GM18867 (cell line): ENCODE results near the gene MLST8.
A peak's percentile ranks its signal among the peaks of the same experiment; 100 is the strongest.

Source experiments
- ATAC-seq: cut with Tn5 transposase; IDR thresholded peaks from one replicate; pipeline ENCODE4 v1.9.1; 2021; ENCODE audit warnings: mild to moderate bottlenecking, moderate library complexity; ENCODE audit not compliant: unreplicated experiment

MLST8 gene

DNA sequence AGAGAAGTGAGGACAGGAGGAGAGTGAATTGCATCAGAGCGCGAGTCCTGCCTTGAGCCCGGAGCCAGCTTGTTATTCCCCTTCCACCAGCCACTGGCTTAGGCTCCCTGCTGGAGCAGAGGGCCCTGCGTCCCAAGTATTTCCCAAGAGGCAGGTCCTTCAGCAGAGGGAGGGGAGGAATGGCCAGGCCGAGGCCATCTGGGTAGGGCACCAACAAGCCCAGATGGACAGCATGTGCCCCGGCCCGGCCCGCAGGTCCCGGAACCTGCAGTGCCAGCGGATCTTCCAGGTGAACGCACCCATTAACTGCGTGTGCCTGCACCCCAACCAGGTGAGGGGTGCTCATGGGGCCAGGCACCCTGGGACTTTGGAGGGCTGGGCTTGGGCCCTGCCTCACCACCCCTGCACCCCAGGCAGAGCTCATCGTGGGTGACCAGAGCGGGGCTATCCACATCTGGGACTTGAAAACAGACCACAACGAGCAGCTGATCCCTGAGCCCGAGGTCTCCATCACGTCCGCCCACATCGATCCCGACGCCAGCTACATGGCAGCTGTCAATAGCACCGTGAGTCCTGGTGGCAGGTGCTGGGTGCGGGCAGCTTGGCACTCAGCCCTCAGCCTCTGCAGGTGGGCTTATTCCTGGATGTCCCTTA, 1.7 kb downstream of the MLST8 start:
- no peak for ATAC-seq

DNA sequence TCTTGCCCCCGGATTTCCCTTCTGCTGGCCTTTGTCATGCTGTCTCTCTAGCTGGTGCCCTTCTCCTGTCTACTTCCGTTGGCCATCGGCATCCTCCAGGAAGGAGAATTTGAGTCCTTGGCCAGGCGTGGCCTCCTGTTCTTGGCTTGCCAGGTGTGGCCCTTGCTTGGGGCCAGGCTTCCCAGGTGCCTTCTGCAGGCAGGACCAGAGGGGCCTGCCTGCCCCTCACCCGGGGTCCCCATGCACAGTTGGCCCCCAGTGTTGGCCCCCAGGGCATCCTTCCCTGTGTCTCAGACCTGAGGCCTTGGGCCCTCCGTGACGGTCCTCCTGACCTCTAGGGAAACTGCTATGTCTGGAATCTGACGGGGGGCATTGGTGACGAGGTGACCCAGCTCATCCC, 2.6 kb downstream of the MLST8 start:
- ATAC-seq, result no peak

DNA sequence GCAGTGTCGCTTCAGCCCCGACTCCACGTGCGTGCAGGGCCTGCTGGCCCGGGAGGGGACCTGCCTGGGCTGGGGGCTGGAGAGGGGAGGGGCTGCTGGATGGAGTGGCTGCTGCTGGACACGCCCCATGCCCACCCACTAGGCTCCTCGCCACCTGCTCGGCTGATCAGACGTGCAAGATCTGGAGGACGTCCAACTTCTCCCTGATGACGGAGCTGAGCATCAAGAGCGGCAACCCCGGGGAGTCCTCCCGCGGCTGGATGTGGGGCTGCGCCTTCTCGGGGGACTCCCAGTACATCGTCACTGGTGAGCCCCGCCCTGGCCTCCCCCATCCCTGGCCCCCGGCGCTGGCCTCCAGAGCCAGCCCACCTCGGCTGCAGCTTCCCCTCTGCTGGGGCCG, 3.1 kb downstream of the MLST8 start:
- ATAC-seq, result no peak

DNA sequence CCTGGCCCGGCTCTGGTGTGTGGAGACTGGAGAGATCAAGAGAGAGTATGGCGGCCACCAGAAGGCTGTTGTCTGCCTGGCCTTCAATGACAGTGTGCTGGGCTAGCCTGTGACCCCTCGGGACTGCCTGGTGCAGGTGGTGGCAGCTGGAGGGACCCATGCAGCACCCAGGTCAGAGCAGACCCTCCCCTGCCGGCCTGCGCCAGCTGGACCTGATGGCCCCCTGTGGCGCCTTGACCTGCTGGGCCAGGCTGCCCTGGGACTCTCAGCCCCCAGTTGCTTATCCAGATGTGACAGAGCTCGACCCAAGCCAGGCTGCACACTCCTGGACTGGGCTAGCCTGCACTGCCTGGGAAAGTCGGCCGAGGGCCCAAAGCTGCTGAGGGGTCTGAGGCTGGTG, 3.5 kb downstream of the MLST8 start:
- no peak for ATAC-seq

DNA sequence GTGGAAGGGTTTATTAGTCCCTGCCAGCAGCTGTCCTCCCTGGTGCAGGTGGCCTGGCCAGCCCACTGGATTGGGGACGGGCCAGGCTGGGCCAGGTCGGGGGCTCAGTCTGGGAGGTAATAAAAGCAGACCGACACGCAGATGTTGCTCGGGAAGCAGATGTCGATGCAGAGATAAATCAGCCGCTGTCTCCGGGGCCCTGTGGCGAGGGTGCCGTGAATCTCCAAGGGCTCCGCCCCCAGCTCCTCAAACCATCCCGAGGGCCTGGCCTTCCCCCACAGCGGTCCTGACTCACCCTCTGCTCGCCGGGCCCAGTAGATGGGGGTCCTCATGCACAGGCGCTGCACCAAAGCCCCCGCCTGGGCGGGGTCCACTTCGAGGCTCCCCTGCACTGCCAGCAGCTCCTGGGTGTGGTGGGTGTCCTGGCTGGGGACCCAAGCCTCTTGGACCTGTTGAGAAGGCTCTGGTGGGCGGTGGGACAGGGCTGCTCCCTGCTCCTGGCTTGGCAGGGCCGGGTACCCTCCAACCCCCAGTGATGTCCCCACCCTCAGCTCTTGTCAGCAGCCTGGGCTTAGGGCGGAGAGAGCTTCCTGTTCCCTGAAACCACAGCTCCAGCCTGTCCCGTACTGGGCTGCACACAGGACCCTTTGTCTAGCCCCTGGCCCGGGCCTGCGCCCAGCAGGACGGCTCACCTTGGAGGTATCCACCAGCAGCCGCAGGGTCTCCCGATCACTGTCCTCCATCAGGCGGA, 4.2 kb downstream of the MLST8 start:
- no peak for ATAC-seq

DNA sequence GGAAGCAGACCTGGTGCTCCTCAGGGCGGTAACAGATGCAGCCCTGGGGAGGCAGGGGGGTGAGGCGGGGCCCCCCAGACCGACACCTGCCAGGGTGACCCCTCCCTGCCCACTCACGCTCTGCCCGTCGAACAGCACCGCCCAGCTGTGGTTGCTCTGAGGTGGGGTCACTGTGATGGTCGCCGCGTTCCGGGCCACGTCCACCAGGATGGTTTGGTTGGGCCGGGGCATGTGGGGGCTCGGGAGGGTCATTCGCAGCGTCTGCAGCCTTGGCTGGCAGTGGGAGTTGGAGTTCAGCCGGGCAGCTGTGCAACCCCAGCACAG, 4.7 kb downstream of the MLST8 start:
- no peak for ATAC-seq

DNA sequence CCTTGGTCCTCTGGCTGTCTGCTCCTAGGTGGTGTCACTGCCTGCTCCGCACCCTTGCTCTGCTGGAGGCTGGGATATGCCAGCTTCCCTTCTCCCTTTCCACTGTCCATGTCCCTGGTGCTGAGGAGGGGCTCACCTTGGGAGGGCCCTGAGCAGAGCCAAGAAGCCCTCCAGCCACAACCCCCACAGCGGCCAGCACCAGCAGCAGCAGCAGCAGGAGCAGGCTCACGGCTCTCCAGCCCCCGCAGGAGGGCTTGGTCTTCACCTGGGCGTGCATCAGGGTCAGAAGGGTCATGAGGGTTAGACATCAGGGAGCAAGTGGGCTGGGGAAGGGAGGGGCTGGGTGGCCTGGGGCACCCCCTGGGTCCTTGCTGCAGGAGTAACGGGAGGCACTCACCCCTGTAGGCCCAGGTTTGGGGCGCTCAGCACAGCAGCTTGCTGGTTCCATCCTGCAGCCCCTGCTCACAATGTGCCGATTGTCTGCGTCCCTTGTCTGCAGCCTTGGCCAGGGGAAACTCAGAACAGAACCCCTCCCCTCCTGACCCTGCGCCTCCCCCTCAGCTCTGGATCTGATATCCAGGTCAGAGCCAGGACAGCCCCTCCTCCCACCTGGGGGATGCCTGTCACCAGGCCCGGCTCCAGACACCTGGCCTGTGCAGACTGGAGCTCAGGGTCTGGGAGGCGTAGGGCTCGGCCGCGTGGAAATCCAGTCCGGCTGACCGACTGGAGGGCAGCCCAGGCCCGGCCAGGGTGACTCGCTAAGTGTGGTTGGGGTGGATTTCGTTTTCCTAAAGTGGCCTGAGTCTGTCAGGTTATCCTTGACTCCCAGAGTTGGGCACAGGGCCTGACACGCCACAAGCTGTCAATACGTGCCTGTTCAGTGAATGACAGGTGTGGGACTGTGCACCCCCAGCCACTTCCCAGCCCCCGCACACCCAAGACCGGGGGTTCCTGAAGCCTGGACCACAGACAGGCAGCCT, 5.4 kb downstream of the MLST8 start, which contains the start of gene BRICD5:
BRICD5 (minus strand) TSS at position 478 of the 980 bp plus-strand sequence; CDS start at position 448, 30 bp downstream.
- ATAC-seq, result no peak

DNA sequence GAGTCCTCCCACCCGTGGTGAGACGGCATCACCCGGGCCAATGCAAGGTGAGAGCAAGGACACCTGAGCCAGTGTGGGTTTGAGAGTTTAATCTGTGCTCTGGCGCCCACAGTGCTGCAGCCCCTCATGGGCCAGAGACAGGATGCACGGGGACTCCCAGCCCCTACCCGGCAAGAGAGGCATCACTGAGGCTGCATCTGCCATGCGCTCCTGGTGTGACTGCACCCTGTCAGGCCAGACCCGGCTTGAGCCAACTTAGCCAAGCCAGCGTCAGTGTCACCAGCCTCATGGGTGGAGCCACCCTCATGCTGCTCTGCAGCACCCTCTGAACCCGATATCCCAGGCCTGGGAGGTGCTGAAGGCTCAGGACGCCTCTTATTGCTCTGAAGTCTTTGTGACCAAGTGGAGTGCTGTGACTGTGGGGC, 6.7 kb downstream of the MLST8 start:
- no peak for ATAC-seq

DNA sequence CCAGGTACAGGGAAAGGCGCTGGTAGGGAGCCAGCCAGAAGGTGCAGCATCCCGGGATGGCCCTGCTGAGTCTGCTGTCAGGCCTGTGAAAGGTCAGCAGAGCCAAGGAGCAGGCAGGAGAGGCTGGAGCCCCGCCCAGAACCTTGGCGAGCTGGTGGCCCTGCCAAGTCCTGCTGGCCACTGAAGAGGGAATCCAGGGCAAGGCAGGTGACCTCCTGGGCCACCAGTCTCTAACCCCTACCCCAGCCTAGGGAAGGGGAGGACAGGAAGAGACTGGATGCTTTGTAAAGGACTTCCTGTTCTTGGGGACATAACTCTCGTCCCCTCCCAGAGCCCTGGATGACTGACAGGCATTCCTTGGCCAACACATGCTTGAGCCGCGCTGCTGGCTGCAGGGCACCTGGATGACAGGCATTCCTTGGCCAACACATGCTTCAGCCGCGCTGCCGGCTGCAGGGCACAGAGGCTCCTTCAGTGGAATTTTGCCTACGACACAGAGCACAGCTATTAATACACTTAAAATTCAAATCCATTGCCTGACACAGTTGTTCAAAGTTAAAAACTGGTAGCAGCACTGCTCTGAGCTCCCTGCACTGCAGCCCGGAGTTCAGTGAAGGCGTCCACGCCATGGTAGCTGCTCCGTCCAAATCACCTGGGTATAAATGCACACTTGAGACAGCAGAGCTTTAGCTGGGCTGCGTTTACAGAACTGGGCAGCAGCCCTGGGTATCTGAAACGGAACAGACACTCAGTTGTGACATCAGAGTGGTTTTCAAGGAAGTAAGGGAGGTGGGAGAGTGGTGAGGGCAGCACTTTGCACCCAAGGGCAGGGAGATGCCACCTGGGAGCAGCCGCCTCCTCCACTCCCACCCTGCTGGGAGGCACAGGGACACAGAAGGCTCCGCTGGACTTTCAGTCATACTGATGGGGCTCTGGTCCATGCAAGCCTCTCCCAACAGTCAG, 7.4 kb downstream of the MLST8 start:
- ATAC-seq, result no peak

DNA sequence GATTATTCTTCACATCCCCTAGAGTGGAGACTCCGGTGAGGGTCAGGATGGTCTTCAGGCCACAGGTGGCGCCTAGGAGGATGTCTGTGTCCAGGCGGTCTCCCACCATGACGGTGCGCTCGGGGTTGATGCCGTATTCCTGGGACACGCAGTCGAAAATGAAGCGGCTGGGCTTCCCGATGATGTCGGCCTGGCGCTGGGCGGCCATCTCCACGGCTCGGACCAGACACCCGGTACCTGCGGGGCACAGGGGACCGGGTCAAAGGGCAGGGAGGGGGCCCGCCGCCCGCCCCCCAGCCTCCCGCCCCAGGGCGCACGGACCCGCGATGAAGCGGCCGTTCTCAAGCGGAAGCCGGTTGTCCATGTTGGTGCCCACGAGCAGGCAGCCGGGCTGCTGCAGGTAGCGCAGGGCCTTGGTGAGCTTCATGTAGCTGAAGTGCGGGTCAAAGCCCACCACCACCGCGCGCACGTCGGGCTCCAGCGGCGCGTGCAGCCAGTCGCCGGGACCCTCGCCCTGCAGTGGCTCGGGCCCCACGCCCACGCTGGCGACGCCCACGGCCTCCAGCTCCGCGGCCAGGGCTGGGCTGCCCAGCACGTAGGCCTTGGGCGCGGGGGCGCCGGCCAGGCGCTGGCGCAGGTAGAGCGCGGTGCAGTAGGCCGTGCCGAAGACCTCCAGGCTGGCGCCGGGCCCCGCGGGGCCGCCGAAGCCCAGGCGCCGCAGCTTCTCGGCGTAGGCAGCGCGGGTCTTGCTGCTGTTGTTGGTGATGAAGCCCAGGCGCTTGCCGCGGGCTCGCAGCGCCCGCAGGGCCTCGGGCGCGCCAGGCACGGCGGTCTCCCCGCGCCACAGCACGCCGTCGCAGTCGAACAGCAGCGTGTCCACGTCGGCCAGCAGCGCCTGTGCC, 8.8 kb downstream of the MLST8 start:
- peak; percentile 10 for ATAC-seq

DNA sequence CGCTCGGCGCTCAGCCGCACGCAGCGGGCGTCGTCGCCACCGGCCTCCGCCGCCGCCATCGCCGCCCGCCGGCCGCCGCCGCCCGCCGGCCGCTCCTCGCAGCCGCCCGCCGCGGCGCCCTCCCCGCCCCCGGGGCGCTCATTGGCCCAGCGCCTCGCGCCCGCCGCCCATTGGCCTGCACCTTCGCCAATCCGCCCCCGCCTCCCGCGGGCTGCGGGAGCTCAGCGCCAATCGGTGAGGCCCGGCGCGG, 9.4 kb downstream of the MLST8 start, which contains the start of gene PGP:
PGP (minus strand) TSS at position 122 of the 250 bp plus-strand sequence; CDS start at position 59, 63 bp downstream.
- peak; percentile 85 for ATAC-seq

DNA sequence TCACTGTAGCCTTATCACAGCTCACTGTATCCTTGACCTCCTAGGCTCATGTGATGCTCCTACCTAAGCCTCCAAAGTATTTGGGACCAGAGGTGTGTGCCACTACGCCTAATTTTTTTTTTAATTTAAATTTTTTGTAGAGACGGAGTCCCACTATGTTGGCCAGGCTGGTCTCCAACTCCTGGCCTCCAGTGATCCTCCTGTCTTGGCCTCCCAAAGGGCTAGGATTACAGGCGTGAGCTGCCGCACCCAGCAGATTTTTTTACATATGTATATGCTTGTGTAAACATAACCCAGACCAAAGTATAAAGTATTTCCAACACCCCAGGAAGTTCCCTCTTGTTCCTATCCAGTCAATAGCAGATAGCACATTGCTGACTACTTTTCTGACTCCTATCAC, 11.1 kb downstream of the MLST8 start:
- no peak for ATAC-seq

DNA sequence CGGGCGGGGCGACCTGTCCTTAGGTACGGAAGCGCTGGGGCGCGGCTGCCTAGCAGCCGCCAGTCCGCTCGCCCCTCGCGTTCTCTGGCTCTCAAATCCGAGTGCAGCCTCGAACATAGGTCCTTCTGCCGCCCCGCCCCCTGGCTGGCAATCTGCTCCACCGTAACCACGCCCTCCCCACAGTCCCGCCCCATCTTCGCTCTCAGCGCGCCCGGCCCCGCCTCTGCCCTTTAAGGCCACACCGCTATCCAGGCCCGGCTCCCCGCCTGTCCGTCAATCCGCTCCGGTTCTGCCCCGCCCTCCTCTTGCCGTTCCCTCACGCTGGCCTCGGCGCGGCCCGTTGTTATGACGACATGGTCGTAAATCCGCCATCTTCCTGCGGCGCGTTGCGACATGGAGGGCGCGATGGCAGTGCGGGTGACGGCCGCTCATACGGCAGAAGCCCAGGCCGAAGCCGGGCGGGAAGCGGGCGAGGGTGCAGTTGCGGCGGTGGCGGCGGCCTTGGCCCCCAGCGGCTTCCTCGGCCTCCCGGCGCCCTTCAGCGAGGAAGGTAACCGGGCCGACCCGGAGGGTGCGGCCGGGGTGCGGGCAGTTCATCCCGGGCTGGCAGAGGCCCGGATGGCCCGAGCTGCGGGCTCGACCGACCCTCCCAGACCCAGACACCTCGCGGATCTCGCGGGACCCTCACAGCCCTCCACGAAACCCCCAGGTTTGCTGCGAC, 18.1 kb downstream of the MLST8 start, which contains the start of gene E4F1:
E4F1 (plus strand) TSS at position 371 of the 721 bp plus-strand sequence; CDS start at position 394, 23 bp downstream.
- ATAC-seq, result peak; percentile 89

DNA sequence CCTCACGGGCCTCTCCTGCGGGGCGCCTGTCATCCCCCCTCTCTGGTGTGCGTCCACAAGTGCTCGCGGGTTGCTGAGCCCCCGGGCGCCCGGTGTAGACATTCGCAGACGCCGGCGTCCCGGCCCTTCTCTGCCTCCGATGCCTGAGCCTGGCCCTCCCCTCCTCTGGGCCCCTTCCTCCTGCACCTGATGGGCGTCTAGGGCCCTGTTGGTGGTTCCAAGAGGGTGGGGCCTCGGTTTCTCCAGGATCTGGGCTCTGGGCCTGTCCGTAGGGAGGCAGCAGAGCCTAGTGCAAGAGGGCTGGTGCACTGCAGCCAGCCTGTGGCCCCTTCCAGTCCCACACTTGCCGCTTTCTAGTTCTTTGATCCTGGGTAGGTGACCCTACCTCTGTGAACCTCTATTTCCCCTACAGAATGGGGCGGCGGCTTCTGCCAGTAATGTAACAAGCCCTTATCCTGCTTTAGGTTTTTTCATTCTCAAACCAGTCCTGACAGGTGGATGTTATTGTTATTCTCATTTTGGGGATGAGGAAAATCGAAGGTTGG, 18.8 kb downstream of the MLST8 start:
- ATAC-seq, result peak; percentile 19

DNA sequence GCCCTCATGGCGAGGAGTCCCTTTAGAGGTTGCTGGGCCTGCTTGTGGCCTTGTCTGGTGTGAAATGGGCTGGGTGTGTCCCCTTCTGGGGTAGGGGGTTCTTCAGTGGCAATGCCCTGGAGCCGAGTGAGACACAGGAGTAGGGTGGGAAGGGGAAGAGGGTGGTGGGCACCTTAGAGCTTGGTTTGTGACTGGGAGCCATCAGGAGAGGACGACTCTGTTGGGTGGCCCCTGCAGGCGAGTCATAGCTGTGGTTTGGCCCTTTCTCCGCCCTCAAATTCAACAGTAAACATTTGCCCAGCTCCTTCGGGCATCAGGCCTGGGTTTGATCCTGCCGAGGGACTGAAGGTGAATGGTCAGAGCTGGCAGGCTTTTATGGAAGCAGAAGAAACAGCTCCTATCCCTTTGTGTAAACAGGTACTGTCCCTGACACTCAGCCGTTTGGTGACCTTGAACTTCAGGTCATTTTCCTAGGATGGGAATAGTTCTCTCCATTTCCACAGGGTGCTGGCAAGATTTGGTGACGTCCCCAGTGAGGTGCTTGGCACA, 21.1 kb downstream of the MLST8 start:
- no peak for ATAC-seq

DNA sequence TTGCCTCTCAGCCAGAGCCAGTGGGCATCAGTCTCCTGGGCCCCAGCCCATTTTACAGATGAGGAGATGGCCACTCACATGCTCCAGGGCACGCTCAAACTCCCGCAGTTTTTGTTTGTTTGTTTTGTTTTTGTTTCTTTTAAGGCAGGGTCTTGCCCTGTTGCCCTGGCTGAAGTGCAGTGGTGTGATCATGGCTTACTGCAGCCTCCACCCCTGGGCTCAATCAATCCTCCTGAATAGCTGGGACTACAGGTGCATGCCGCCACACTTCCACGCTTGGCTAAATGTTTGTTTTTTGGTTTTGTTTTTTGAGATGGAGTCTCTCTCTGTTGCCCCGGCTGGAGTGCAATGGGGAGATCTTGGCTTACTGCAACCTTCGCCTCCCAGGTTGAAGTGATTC, 21.7 kb downstream of the MLST8 start:
- ATAC-seq, result no peak

DNA sequence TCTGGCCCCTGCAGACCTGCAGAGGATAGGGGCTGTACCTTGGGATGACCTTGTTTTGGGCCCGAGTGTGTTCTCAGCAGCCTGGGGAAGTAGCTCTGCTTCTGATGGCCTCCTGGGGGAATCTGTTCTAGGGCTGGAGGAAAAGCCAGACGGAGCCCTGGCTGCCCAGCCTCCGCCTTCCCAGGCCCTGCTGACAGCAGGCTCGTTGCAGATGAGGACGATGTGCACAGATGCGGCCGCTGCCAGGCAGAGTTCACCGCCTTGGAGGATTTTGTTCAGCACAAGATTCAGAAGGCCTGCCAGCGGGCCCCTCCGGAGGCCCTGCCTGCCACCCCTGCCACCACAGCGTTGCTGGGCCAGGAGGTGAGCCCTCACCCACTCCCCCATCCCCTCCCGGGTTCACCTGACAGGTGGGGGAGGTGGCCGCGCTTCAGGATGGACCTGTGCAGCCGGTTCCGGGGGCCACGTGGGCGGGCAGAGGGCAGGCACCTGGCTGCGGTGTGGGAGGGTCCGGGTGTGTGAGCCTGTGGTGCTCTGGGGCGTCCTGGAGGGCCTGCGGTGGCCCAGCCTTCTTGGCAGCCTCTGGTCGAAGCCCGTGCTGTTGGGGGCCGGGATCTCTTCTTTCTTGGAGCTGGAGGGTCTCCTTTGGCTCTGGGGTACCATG, 23.0 kb downstream of the MLST8 start:
- ATAC-seq, result no peak

DNA sequence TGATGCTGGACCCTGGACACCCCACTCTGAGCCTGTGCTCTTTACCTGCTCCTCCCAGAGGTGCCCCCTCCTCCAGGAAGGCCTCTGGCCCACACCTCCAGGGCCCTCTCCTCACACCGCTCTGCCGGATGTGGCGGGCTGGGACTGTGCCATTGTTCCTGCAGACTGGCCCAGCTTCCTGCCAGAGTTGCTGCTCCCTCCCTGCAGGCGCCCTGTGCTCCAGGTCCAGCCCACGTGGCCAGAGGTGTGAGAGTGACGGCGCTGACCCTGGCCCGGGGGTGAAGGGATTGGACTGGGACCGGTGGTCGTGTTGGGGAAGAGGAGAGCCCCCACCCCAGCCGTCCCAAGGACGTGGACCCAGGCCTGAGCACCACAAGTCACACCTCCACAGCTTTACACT, 23.8 kb downstream of the MLST8 start:
- no peak for ATAC-seq
